Lung (tissue), 12 donors: Measurements from ENCODE around the gene STT3B. TPM values are rescaled to one million over a fixed set of nuclear protein-coding genes. Genes with fewer than 3 reads are reported as not detected.

ENCODE experiments used
- ATAC-seq: fragments of 200-7000 bp; cut with Tn5 transposase; one replicate; pipeline ENCODE4 v1.9.1; 2020; ENCODE audit warnings: moderate number of reproducible peaks; ENCODE audit not compliant: insufficient read depth, low FRiP score
- DNase-seq, 3 donors: peaks; one replicate each; pipeline ENCODE4 v3.0.0-alpha.2; 2013 to 2017
- H3K27ac ChIP-seq, 2 donors: one replicate each; pipeline ENCODE4 v1.5.1; 2013; ENCODE audit warnings: mild to moderate bottlenecking in 2 of 2, moderate library complexity in 2 of 2, control low read depth in 1 of 2, inconsistent platforms in 1 of 2, low read depth in 1 of 2, low read length in 1 of 2
- H3K27me3 ChIP-seq, 3 donors: one replicate each; pipeline ENCODE4 v1.5.1; 2013; ENCODE audit warnings: low read length in 2 of 3; ENCODE audit not compliant: control insufficient read depth in 3 of 3, insufficient read depth in 3 of 3
- H3K36me3 ChIP-seq, 4 donors: one replicate each; pipeline ENCODE4 v1.5.1; 2013; ENCODE audit warnings: low read length in 4 of 4, mild to moderate bottlenecking in 1 of 4, moderate library complexity in 1 of 4; ENCODE audit not compliant: control insufficient read depth in 4 of 4, insufficient read depth in 4 of 4
- H3K4me1 ChIP-seq, 5 donors: one replicate each; pipeline ENCODE4 v1.5.1; 2013; ENCODE audit warnings: low read length in 5 of 5, mild to moderate bottlenecking in 2 of 5, moderate library complexity in 1 of 5; ENCODE audit not compliant: control insufficient read depth in 5 of 5, insufficient read depth in 5 of 5
- H3K4me3 ChIP-seq: one replicate; pipeline ENCODE4 v1.5.1; 2013; ENCODE audit warnings: mild to moderate bottlenecking, control low read depth, moderate library complexity
- H3K9ac ChIP-seq, 2 donors: one replicate each; pipeline ENCODE4 v1.5.1; 2013; ENCODE audit warnings: low read length in 2 of 2, control low read depth in 1 of 2; ENCODE audit not compliant: insufficient read depth in 1 of 2
- H3K9me3 ChIP-seq, 4 donors: one replicate each; pipeline ENCODE4 v1.5.1; 2013; ENCODE audit warnings: low read length in 3 of 4, mild to moderate bottlenecking in 1 of 4, moderate library complexity in 1 of 4; ENCODE audit not compliant: control insufficient read depth in 4 of 4, insufficient read depth in 3 of 4
- CTCF ChIP-seq: IDR thresholded peaks from 2 replicates; pipeline ENCODE4 v1.5.1; 2012; ENCODE audit warnings: mild to moderate bottlenecking; ENCODE audit errors: control extremely low read depth, extremely low read depth
- WGBS, 2 donors: extraction: QIAGEN DNeasy Blood & Tissue Kit; methylation state at CpG; one replicate each; pipeline ENCODE4 v1.1.7; 2013; 5-methylcytosine and 5-hydroxymethylcytosine counted together
- polyA plus RNA-seq, 2 donors: library from polyadenylated mRNA; stranded (reverse); fragments of 200-250 nt; gene quantifications; one replicate each; pipeline ENCODE4 v1.2.1, GENCODE V29; 2013
- total RNA-seq, 2 donors: library from RNA; depleted of rRNA in 1 of 2; stranded (reverse); fragments of >200 nt in 1 of 2; gene quantifications; one replicate each; pipeline ENCODE4 v1.2.1, GENCODE V29; 2014 to 2021
- donor health status: control.
- donor health status: control.
- donor health status: Bipolar disorder and iron deficiency.
- donor health status: healthy.
- donor health status: DM: yes; HTN: yes; CAD: no.

The STT3B gene
- total and polyA plus RNA-seq, 4 donors = 39.3 to 217 (median 85.5) TPM

- 89 to 93% methylated on average over 3 of the region's 3 CpGs for WGBS, 2 donors
- no peak for ATAC-seq
These were observed 16.0 kb upstream of the STT3B start for GRCh38 chr3:31516757-31517156.

GRCh38 chr3:31521468-31521867, 11.3 kb upstream of the STT3B start:
- no peak for TF ChIP-seq CTCF
- WGBS, 2 donors = 95 to 98% methylated on average over 2 of the region's 2 CpGs
- H3K9ac ChIP-seq = no peak overlapping the region
- no peak overlapping the region for H3K4me3 ChIP-seq
- no peaks in the 10 kb centered on the region for H3K4me1 ChIP-seq
- H3K27me3 ChIP-seq = no peaks in the 10 kb centered on the region
- DNase-seq (no peak), ATAC-seq (no peak)
- H3K36me3 ChIP-seq = no peaks in the 10 kb centered on the region
- H3K9me3 ChIP-seq = no peaks in the 10 kb centered on the region
- H3K27ac ChIP-seq = no peak overlapping the region

More at GRCh38 chr3:31516757-31517156, 16.0 kb upstream of the STT3B start:
- TF ChIP-seq CTCF = no peak
- no peaks in the 10 kb centered on the region for H3K4me1 ChIP-seq
- no peaks in the 10 kb centered on the region for H3K36me3 ChIP-seq
- no peaks in the 10 kb centered on the region for H3K27me3 ChIP-seq
- no peak overlapping the region for H3K9ac ChIP-seq
- no peak overlapping the region for H3K27ac ChIP-seq
- H3K9me3 ChIP-seq = no peaks in the 10 kb centered on the region
- H3K4me3 ChIP-seq = no peak overlapping the region
- DNase-seq = no peak

- Histone ChIP-seq H3K4me3 (no peak overlapping the region), H3K9me3 (no peaks in the 10 kb centered on the region), H3K27ac (no peak overlapping the region), H3K9ac (no peak overlapping the region), H3K4me1 (peaks cover 0 to 2% (median 0%) of the 10 kb centered on the region in 5 donors), H3K36me3 (no peaks in the 10 kb centered on the region), H3K27me3 (no peaks in the 10 kb centered on the region)
- WGBS, 2 donors = 24 to 41% methylated on average over 1 of the region's 1 CpG
- DNase-seq = no peak
- ATAC-seq = no peak
- TF ChIP-seq CTCF = no peak
These were observed 10.6 kb upstream of the STT3B start for GRCh38 chr3:31522152-31522551.

GRCh38 chr3:31523543-31523942, 9.2 kb upstream of the STT3B start:
- DNase-seq (no peak), ATAC-seq (no peak)
- 94 to 95% methylated on average over 1 of the region's 1 CpG for WGBS, 2 donors
- H3K27ac ChIP-seq = no peak overlapping the region
- TF ChIP-seq CTCF = no peak
- H3K27me3 ChIP-seq = no peaks in the 10 kb centered on the region
- H3K4me3 ChIP-seq = no peak overlapping the region
- H3K36me3 ChIP-seq = no peaks in the 10 kb centered on the region
- H3K4me1 ChIP-seq = peaks cover 0 to 2% (median 0%) of the 10 kb centered on the region in 5 donors
- no peaks in the 10 kb centered on the region for H3K9me3 ChIP-seq
- no peak overlapping the region for H3K9ac ChIP-seq
